GM23338 (cell line): ENCODE results near the gene PCDHGA6.
"Not testable (repeated sequence)": the region's sequence is repeated elsewhere in the genome, so short reads cannot be mapped to it uniquely, and the experiment has no call there.

Experiments used
- CREB1 ChIP-seq: fragments of 250-450 bp; sonication (Bioruptor Pico); IDR thresholded peaks from 2 replicates; pipeline ENCODE4 v1.5.0; 2020; ENCODE audit warnings: low read depth, mild to moderate bottlenecking, moderate library complexity
- CTCF ChIP-seq, 2 experiments: fragments of 200-600 bp in 1 of 2; sonication (generic) in 1 of 2; conservative IDR thresholded peaks; 2 replicates each; pipeline versions ENCODE4 v1.5.1 to v1.6.1; 2016 to 2017; ENCODE audit warnings: antibody characterized with exemption in 2 of 2, low read depth in 2 of 2, mild to moderate bottlenecking in 2 of 2, moderate library complexity in 1 of 2
- EZH2 ChIP-seq: fragments of 200-600 bp; sonication (generic); IDR thresholded peaks from one replicate; pipeline ENCODE4 v1.8.0; 2017; ENCODE audit warnings: antibody characterized with exemption, mild to moderate bottlenecking, low read depth; ENCODE audit not compliant: unreplicated experiment
- EZH2phosphoT487 ChIP-seq: fragments of 200-600 bp; sonication (generic); IDR thresholded peaks from one replicate; pipeline ENCODE4 v1.8.1; 2018; ENCODE audit warnings: antibody characterized with exemption; ENCODE audit not compliant: unreplicated experiment
- JUNB ChIP-seq: IDR thresholded peaks from one replicate; pipeline ENCODE4 v1.6.1; 2016; ENCODE audit warnings: antibody characterized with exemption; ENCODE audit not compliant: unreplicated experiment
- POLR2AphosphoS5 ChIP-seq: IDR thresholded peaks from 2 replicates; pipeline ENCODE4 v1.6.1; 2016; ENCODE audit warnings: antibody characterized with exemption, low read depth
- REST ChIP-seq: IDR thresholded peaks from one replicate; pipeline ENCODE4 v1.6.1; 2018; ENCODE audit warnings: antibody characterized with exemption; ENCODE audit not compliant: unreplicated experiment
- ZNF114 ChIP-seq: fragments of 250-450 bp; sonication (Bioruptor Pico); IDR thresholded peaks from 2 replicates; pipeline ENCODE4 v1.5.0; 2020; ENCODE audit warnings: mild to moderate bottlenecking, moderate library complexity
- ZNF331 ChIP-seq: fragments of 250-450 bp; sonication (Bioruptor Pico); IDR thresholded peaks from 2 replicates; pipeline ENCODE4 v1.5.0; 2020; ENCODE audit warnings: low read depth, mild to moderate bottlenecking, moderate library complexity

- not testable (repeated sequence) for TF ChIP-seq JUNB; REST; POLR2AphosphoS5; EZH2phosphoT487; EZH2; ZNF331 (CRISPR knock-in tag); ZNF114 (CRISPR knock-in tag)
- TF ChIP-seq CTCF (conservative IDR thresholded peaks at IDR 0.05; ENCODE audit: low read depth in 2 of 2) (peak; percentile 81), CREB1 (CRISPR knock-in tag) (peak; percentile 67)
These were observed 34.3 kb downstream of the PCDHGA6 start, which contains the start of gene PCDHGB6 for GRCh38 chr5:141407790-141408505.
